Stimulated activated CD4-positive, alpha-beta T cell treated with anti-CD3 and anti-CD28 coated beads, Interleukin-2, amount 100 ng/mL, for 48 hours (primary cell): ENCODE measurements around the gene CASZ1.

Experiments used
- DNase-seq, 2 donors: peaks; one replicate each; pipeline ENCODE4 v3.0.0-alpha.2; 2020

The CASZ1 gene

GRCh38 chr1:10667861-10668761 lies 128.3 kb downstream of the CASZ1 start:
- no peak for DNase-seq

DNA sequence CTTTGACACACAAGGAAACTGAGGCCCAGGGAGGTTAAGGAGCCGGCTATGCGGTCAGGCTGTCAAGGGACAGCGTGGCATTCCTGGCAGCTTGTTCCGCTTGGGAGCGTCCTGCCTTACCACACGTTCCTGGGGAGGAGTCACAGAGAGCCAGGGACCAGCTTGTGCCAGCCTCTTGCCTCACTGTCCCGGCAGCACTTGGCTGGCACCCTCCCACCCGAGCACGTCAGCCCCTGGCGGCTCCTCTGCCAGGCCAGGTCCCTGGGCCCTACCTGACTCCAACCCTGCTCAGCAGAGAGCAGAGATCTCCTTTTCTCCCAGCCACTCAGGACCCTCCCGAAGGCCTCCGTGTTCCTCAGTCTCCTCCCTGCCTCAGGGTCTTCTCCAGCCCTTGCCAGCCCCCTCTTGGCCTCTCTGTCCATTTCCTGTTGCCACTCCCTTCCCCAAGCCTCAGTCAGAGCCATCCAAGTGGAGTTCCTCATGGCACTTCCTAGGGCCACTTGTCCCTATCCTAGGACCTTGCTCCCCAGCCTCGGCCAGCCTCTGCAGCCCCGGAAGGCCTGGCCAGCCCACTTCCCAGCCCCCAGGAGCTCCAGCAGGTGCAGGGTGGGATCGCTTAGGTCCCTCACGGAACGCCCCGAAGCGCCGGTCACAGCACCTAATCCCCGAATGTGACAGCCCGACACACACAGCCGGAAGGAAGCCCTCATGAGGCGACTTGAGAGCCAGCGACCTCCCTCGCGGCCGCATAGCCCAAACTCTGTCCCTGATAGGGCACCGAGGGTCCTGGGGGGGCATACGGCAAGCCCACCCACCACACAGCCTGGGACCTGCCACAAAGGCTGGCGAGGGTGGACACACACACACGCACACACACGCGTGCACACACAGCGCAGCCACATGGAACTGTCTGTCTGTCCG lies 130.3 kb downstream of the CASZ1 start:
- DNase-seq: no peak

GRCh38 chr1:10665226-10665625 lies 131.2 kb downstream of the CASZ1 start:
- DNase-seq: no peak

DNA sequence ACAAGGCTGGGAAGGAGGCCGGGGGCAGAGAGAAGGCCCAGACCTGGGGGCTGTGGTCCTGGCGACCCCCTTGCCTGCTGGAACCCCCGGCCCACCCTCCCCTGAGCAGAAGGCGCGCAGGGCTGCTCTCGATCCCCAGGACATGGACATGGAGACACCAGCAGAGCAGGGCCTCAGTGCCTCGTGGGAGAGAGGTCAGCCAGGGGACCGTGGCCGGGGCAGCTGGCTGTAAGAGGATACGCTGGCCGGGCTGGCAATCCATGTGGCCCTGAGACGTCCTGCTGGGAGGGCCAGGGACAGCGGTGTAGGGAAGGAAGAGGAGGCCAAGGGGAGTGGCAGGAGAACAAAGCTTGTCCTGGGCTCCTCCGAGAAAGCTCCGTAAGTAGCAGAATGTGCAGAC lies 132.2 kb downstream of the CASZ1 start:
- no peak for DNase-seq

- DNase-seq: no peak
Measured at GRCh38 chr1:10663678-10664035, 132.8 kb downstream of the CASZ1 start.

- no peak for DNase-seq
Measured at GRCh38 chr1:10662824-10663677, 133.4 kb downstream of the CASZ1 start.

DNA sequence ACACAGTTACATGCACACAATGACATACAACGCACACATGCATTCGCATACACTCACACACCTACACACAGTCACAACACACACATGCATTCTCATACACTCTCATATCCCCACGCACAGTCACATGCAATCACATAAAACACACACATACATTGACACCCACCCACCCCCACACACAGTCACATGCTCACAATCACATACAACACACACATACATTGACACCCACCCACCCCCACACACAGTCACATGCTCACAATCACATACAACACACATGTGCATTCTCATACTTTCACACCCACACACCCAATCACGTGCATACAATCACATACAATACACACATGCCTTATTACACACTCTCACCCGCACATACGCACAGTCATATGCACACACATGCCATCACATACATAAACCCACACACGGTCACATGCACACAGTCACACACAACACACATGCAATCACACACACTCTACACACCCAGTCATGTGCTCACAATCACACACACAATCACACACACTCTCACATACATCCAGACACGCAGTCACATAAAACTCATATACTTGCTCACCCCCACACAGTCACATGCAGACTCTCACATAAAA lies 134.3 kb downstream of the CASZ1 start:
- no peak for DNase-seq

- DNase-seq: no peak
Measured at GRCh38 chr1:10661453-10661852, 135.0 kb downstream of the CASZ1 start.

GRCh38 chr1:10659646-10660540 lies 136.6 kb downstream of the CASZ1 start:
- no peak for DNase-seq

DNA sequence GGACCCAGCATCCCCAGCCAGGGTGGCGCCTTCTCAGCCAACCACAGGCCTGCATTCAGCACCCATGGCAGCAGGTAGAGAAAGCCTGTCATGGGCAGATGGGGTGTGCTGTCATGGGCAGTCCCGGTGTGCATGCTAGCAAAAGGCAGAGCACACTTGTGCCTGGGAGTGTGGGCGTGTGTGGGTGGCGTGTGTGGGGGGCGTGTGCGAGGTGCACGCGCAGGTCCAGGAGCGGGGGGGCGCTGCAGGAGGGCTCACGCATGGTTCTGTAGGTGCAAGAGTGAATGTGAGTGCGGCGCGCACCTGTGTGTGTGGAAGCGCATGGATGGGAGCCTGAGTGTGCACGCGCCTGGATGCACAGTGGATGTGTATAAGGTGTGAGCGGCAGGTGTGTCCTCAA lies 137.2 kb downstream of the CASZ1 start:
- DNase-seq: no peak

GRCh38 chr1:10658396-10659066 lies 137.9 kb downstream of the CASZ1 start:
- DNase-seq: no peak

GRCh38 chr1:10657088-10657847 lies 139.2 kb downstream of the CASZ1 start:
- DNase-seq: no peak

DNA sequence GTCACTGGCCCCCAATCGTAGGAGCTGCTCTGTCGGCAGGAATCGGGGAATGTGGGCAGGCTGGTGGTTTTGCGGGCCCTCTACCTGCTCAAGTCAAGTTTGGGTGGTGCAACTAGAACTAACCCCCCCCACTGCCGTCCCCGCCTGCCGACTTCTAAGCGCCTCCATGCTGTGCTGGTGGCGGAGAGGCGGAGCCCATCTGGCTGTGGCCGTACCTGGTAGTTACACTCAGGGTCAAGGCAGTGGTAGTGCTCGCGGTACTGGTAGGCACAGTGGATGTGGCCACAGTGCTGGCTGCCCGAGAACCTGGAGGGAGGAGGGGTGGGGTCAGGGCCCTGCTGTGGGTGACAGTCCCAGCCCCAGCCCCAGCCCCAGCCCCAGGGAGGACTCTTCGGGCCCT lies 140.0 kb downstream of the CASZ1 start:
- DNase-seq: no peak

DNA sequence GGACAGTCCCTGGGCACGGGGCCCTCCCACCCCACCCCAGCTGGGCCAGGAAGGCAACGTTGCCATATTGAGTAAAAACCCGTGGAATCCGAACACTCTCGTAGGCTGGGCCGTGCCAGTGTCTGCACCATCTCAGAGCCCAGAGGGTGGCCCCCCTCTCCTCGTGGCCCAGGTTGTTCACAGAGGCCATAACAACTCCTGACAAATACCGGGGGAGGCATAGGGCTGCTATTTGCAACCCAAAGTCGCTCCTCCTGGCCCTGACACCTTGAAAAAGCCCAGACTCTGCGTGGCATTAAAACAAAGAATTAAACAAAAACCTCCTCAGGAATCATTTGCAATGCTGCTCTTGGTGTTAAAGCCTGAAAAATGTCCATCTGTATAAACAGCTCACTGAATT lies 141.4 kb downstream of the CASZ1 start:
- no peak for DNase-seq

- no peak for DNase-seq
Measured at GRCh38 chr1:10653370-10654125, 142.9 kb downstream of the CASZ1 start.

- DNase-seq: no peak
Measured at GRCh38 chr1:10652626-10653025, 143.8 kb downstream of the CASZ1 start.

GRCh38 chr1:10651793-10652192 lies 144.7 kb downstream of the CASZ1 start:
- no peak for DNase-seq

DNA sequence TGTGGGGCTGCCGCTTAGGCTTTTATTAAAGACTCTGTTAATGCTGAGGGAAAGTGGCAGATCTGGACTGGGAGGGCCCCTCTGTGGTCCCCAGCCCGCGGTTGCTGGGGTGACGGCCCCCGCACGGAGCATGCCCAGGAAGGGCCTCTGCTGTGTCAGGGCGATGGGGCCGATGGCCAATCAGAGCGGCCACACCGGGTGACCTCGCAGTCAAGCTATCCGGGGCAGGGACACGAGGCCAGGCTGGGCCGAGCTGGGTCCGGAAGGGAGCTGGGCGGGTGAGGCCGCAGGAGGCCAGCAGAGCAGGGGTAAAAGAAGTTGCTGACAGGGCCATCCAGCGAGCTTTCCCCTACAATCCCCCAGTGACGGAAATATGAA lies 145.1 kb downstream of the CASZ1 start:
- DNase-seq: no peak
